GM21360 (cell line): Measurements from ENCODE around the gene EFCAB5.
"Not testable (repeated sequence)": the region's sequence is repeated elsewhere in the genome, so short reads cannot be mapped to it uniquely, and the experiment has no call there.

ENCODE experiments used
- ATAC-seq: cut with Tn5 transposase; IDR thresholded peaks from one replicate; pipeline ENCODE4 v1.9.1; 2021; ENCODE audit warnings: mild to moderate bottlenecking, moderate library complexity; ENCODE audit not compliant: unreplicated experiment

Gene EFCAB5

GRCh38 chr17:30093463-30094147 is 152.2 kb downstream of the EFCAB5 start:
- no peak for ATAC-seq

DNA sequence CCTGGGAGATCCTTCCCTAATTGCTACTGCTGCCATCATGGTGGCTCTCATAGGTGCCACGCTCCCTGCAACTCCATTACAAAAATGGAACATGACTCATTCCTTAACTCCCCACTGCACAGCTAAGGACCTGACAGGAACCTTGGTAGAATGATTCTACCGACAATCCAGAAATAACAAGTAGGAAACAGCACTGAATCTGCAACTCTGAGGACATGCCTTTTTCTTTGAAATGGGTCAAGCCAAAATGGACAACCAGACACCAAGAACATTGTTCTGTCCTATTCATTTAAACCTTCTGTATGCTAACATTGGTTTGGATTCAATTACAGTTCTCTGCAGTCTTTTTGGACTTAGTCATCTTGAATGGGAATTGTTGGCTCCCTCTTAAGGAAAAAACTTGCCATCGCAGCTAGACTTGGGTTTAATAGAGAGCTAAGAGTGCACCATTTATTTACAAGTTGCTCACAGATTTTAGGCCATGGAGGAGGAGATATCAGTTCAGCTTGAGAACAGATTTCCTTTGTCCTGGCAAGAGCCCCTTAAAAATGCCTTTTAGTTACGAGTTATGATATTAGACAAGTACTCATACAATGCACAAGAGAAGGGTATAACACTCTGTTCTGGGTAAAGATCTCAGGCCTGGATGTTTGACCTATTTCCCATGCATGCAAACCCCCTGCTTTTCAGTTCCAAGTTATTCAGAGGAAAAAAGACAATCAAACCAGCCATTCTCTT is 154.2 kb downstream of the EFCAB5 start:
- no peak for ATAC-seq

DNA sequence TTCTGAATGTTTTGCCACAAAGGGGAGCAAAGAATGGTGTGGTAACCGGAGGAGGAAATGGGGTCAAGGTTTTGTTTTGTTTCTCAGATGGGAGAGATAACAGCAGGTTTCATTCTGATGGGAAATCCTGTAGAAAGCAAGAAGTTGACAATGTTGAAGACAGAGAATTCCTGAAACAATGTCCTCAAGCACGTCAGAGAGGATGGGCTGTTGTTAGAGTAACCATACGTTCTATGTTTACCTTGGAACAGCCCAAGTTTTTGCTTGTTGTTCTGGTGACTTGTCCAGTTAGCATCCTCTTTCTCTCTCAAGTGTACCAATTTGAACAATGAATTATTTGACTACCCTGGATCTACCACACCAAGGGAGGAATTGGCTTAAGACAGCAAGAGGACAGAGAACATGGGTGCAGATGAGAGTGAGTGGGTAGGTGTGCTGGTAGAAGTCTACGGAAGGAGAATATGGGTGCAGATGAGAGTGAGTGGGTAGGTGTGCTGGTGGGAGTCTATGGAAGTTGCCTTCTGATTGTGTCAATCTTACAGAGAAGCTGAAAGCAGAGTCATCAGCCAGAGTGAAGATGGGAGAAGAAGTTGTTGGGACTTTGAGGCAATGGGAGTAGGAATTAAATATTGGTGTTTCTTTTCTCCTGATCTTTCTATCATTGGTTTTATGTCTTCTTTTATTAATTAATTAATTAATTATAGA is 160.4 kb downstream of the EFCAB5 start:
- no peak for ATAC-seq

- ATAC-seq, result no peak
Observed at GRCh38 chr17:30103921-30104320, 162.5 kb downstream of the EFCAB5 start.

DNA sequence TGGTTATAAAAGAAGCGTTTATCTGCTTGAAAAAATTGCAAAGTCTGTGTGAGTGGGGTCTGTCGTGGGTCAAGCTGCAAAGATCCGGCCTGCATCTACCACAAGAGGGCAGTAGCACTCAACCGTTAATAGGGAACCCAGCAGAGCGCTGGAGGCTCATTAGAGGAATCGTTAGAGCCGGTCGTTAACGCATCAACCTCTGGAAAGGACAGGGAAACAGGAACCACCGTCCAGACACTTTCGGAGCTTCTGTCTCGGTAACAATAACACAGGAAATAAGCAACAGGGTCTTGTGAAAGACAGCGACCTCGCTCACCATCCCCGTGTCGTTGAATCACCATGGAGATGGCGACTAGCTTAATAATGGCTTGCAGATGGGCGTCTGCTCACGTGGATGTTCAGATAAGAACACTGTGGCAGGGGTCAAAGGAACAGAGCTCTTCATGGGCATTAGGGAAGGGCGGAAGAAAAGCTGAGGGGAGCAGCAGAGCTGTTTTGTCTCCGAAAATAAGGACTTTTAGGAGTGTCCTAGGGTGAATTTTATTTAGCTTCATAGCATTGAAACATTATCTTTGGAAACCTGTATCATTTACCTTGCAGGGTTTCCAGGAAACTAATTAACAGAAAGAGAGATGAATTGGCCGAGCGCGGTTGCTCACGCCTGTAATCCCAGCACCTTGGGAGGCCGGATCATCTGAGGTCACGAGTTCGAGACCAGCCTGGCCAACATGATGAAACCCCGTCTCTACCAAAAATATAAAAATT is 163.3 kb downstream of the EFCAB5 start:
- no peak for ATAC-seq

DNA sequence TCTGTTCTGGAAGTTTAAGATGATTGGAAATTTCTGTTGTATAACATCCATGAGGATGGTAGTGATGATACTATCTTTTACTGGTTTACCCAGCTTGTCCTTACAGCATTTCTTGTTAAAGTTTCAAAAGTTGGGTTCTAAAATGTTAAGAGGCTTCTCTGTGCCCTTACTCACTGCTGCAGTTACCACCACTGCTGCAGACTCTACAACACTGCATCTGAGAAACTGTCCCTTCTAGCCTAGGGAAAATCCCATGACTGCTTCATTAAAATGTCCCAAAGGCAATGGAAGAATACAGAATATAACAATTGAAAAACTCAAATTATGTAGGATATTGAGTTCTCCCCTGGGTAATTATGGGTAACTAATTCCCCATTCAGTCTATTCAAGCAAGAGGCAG is 171.4 kb downstream of the EFCAB5 start:
- ATAC-seq, result no peak

DNA sequence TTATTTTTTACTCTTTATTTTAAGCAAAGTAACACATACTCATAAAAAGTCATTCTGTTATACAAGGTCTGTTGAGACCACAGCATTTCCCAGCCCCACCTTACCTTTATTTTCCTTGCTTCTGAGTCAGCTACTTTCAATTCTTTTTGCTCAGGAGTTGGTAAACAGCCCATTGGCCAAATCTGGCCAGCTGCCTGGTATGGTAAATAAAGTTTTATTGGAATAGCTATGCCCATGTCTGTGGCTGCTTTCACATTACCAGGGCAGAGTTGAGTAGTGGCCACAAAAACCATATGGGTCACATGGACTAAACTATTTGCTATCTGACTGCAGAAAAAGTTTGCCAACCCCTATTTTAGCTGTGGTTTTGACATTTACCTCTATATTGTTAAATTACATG is 171.8 kb downstream of the EFCAB5 start:
- no peak for ATAC-seq

DNA sequence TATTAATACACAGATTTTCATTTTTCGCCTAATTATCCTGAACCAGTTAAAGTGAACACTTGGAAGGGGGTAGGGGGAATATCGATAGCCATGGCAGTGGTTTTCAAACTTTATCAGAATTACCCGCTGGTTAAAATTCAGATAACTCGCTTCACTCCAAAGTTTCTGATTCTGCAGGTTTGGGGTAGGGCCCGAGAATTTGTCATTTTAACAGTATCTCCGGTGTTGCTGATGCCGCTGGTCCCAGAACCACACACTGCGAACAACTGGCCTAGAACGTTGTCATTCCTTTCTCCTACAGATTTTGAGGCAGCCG is 174.9 kb downstream of the EFCAB5 start:
- ATAC-seq, result no peak

GRCh38 chr17:30116661-30117551 is 175.5 kb downstream of the EFCAB5 start, which contains the start of gene NSRP1:
TSS of gene NSRP1 (plus strand) at chr17:30116816. CDS start at chr17:30116844, 28 bp downstream.
- ATAC-seq, result peak; percentile 62

- ATAC-seq, result no peak
Observed at GRCh38 chr17:30117675-30118081, 176.2 kb downstream of the EFCAB5 start.

DNA sequence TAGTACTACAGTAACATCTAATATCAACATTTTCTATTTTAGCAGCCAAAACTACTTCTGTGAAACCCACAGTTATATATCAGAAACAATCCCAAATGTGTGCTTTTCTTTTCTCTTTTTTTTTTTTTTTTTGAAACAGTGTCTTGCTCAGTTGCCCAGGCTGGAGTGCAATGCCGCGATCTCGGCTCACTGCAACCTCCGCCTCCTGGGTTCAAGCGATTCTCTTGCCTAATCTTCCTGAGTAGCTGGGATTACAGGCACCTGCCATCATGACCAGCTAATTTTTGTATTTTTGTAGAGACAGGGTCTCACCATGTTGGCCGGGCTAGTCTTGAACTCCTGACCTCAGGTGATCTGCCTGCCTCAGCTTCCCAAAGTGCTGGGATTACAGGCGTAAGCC is 177.2 kb downstream of the EFCAB5 start:
- not testable (repeated sequence) for ATAC-seq

GRCh38 chr17:30124273-30124796 is 182.9 kb downstream of the EFCAB5 start:
- ATAC-seq, result no peak

GRCh38 chr17:30130121-30130520 is 188.7 kb downstream of the EFCAB5 start:
- no peak for ATAC-seq

DNA sequence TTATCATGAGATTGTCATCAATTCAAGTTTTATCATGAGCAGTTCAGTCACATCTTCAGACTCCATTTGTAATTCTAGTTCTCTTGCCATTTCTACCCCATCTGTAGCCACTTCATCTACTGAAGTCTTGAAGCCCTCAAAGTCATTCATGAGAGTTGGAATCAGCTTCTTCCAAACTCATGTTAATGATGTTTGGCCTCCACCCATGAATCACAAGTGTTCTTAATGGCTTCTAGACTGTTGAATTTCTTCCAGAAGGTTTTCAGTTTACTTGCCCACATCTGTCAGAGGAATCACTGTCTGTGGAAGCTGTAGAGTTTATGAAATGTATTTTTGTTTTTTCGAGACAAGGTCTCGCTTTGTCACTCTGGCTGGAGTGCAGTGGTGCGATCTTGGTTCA is 191.2 kb downstream of the EFCAB5 start:
- ATAC-seq, result no peak

- no peak for ATAC-seq
Observed at GRCh38 chr17:30133197-30133596, 191.8 kb downstream of the EFCAB5 start.

- ATAC-seq, result no peak
Observed at GRCh38 chr17:30134551-30134950, 193.1 kb downstream of the EFCAB5 start.

DNA sequence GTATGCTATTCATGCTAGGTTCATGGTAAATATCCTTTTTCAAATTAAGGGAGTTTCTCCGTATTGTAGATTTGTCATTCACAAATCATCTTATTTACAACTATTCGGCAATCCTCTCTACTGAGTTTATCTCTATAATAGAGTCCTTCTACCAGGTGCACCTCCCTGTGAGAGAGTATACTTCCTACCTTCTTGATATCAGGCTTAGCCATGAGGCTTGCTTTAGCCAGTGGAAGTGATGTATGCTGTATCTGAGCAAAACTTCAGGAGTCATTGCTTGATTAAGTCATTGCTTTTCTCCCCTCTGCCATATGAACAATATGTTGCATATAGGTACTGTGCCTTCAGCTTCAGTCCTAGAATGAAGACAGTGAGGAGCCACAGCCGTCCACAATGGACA is 195.7 kb downstream of the EFCAB5 start:
- ATAC-seq, result no peak

GRCh38 chr17:30147860-30148259 is 206.4 kb downstream of the EFCAB5 start:
- not testable (repeated sequence) for ATAC-seq

DNA sequence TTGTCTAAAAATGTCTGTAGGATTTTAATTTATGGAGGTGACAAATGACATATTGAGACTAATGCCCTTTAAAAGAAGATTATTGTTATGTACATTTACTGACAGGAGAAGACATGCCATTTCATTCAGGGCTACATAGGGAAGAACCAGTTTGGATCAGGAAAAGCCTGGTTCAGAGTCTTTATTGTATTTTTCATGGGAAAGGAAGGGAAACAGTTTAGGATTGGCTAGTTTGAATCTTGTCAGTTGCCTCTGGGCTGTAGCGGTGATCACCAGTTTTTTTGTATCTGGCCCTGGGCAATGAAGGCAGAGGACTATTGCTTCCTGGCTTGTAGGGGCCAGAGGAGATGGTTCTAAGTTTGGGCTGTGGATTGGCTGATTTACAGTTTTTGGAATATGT is 206.9 kb downstream of the EFCAB5 start:
- no peak for ATAC-seq

- no peak for ATAC-seq
Observed at GRCh38 chr17:30151471-30151870, 210.0 kb downstream of the EFCAB5 start.
